ENCODE results near the gene PIK3CB.
A peak's percentile ranks its signal among the peaks of the same experiment; 100 is the strongest.

PIK3CB gene

DNA sequence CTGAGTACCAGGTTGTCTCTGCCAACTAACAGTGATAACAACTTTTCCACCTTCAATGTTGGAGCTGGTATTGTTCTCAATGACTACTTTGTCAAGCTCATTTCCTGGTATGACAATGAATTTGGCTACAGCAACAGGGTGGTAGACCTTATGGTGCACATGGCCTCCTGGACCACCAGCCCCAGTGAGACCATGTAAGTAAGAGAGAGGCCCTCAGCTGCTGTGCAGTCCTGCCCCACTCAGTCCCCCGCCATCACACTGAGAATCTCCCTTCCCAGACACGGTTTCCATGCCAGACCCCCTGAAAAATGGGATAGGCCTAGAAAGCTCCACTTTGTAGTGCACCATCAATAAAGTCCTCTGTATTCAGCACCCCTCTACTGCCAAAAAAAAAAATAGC lies 56.1 kb downstream of the PIK3CB start:
- peaks cover 3% of the 10 kb centered on the region for H3K9me3 Mint-ChIP-seq
- H3K4me1 Mint-ChIP-seq = peaks cover 24% of the 10 kb centered on the region
- TF ChIP-seq, protein P1, sequence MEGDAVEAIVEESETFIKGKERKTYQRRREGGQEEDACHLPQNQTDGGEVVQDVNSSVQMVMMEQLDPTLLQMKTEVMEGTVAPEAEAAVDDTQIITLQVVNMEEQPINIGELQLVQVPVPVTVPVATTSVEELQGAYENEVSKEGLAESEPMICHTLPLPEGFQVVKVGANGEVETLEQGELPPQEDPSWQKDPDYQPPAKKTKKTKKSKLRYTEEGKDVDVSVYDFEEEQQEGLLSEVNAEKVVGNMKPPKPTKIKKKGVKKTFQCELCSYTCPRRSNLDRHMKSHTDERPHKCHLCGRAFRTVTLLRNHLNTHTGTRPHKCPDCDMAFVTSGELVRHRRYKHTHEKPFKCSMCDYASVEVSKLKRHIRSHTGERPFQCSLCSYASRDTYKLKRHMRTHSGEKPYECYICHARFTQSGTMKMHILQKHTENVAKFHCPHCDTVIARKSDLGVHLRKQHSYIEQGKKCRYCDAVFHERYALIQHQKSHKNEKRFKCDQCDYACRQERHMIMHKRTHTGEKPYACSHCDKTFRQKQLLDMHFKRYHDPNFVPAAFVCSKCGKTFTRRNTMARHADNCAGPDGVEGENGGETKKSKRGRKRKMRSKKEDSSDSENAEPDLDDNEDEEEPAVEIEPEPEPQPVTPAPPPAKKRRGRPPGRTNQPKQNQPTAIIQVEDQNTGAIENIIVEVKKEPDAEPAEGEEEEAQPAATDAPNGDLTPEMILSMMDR (IDR thresholded peaks at IDR 0.05; ENCODE audit: unreplicated experiment in 3 of 3) = no peak
- H3K27me3 Mint-ChIP-seq (ENCODE audit: low read depth) = no peaks in the 10 kb centered on the region
- no peak overlapping the region for H3K4me3 Mint-ChIP-seq
- H3K36me3 Mint-ChIP-seq (ENCODE audit: low read depth) = peaks cover 6% of the 10 kb centered on the region
- no peak overlapping the region for H3K27ac Mint-ChIP-seq

DNA sequence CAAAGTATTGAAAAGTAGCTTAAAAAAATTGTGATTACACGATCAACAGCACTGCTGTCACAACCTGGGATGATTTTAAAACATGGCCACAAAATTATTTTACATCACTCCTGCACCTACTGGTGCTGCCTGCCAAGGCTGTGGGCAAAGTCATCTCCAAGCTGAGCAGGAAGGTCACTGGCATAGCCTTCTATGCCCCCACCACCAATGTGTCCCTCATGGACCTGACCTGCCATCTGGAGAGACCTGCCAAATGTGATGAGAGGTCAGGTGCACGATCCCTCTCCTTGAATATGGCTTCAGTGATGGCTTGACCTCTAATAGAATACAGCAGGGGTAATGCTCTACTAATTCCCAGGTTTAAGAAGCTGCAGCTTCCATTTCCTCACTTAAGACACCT lies 57.8 kb downstream of the PIK3CB start:
- TF ChIP-seq, protein P1 (IDR thresholded peaks at IDR 0.05; ENCODE audit: unreplicated experiment in 3 of 3) = no peak
- Mint-ChIP-seq H3K9me3 (no peaks in the 10 kb centered on the region), H3K4me1 (peaks cover 27% of the 10 kb centered on the region)

DNA sequence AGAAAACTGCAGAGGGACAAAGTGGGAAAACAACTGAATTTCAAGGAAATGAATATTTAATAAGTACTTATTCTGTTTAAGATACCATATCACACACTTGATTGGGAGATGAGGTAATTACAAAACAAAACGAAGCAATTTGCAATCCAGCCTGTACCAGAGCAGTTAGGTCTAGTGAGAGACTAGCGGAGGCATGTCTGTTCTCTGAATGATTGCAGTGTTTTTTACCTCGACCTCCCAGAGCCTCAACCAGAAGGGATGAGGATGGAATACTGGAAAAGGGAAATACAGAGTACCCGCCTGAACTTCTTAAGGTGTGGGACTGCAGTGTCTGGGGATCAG lies 59.5 kb downstream of the PIK3CB start:
- Mint-ChIP-seq H3K27me3 (ENCODE audit: low read depth) (no peaks in the 10 kb centered on the region), H3K27ac (peak overlapping the region; percentile 85 to 96 (median 92)), H3K36me3 (ENCODE audit: low read depth) (peaks cover 4% of the 10 kb centered on the region), H3K4me3 (peak overlapping the region in 2 of 3 experiments; percentile 4 to 6), H3K4me1 (peaks cover 27% of the 10 kb centered on the region), H3K9me3 (no peaks in the 10 kb centered on the region)
- TF ChIP-seq, protein P1 (IDR thresholded peaks at IDR 0.05; ENCODE audit: unreplicated experiment in 3 of 3) = no peak

More for the DNA sequence above, 57.8 kb downstream of the PIK3CB start:
- Mint-ChIP-seq H3K27me3 (ENCODE audit: low read depth) (no peaks in the 10 kb centered on the region), H3K4me3 (no peak overlapping the region), H3K27ac (peak overlapping the region; percentile 52 to 56 (median 53)), H3K36me3 (ENCODE audit: low read depth) (peaks cover 4% of the 10 kb centered on the region)

DNA sequence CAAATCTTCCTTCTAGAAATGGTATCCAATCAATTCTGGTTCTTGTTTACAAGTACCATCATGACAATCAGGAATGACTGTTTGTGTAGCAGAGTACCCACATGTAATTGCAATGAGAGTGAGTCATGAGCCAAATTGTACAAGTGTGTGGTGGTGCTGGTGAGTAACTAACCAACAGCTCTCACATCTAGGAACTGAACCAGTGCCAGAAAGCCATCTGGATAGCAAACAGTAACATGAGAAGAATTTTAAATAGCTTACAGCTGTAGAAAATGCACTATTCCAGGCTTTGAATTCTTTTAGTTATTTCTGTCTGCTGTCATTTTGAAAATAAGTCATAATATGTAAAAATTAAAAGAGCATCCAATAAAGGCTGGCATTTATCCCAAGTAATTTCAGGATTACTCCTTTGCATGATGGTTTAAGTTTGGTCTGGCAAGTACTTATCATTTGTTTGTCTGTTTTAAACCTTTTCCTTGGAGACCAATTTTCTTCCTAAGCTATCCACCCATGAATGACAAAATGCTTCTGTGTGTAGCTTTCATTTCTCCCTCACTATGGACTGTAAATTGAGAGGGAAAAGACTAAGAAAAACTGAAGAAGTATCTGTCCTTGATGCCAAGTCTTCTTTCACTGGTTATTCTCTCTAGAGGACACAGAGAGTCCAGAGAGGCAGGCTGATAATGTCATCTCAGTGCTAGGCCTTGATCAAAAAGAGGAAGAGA lies 60.0 kb downstream of the PIK3CB start:
- Mint-ChIP-seq H3K36me3 (ENCODE audit: low read depth) (peaks cover 4% of the 10 kb centered on the region), H3K4me3 (peak overlapping the region in 2 of 3 experiments; percentile 4 to 6), H3K4me1 (peaks cover 32% of the 10 kb centered on the region), H3K9me3 (no peaks in the 10 kb centered on the region), H3K27ac (peak overlapping the region; percentile 85 to 96 (median 92)), H3K27me3 (ENCODE audit: low read depth) (no peaks in the 10 kb centered on the region)
- TF ChIP-seq, protein P1 (IDR thresholded peaks at IDR 0.05; ENCODE audit: unreplicated experiment in 3 of 3) = no peak

DNA sequence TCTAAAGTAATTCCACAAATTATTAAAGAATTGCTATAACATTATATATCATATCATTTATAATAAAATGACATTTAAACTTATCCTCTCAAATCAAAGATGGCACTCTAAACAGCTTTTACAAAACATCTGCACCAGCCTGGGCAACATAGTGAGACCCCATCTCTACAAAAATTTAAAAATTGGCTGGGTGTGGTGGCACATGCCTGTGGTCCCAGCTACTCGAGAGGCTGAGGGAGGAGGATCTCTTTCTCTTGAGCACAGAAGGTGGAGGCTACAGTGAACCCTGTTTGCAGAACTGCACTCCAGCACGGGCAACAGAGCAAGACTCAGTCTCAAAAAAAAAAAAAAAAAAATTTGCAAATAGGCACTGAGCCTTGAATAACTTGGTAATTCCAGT lies 63.1 kb downstream of the PIK3CB start:
- Mint-ChIP-seq H3K4me3 (no peak overlapping the region), H3K36me3 (ENCODE audit: low read depth) (peaks cover 11% of the 10 kb centered on the region)
- TF ChIP-seq, protein P1 (IDR thresholded peaks at IDR 0.05; ENCODE audit: unreplicated experiment in 3 of 3) = no peak

DNA sequence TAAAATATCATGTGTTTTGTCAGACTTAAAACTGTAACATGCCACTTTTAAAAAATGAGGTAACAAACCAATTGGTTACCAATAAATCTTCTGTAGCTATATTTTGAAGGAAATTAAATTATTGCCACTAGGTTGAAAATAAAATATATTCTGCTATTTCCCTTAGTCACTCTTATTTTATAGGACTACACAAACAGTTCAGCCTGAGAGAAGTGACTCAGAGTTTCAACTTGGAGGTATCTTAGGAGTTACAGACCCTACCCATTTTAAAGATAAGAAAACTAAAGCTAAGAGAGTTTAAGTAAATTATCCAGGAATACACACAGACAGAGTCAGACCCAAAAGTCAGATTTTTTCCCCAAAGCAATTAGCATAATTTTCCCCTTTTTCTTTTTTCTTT lies 65.1 kb downstream of the PIK3CB start:
- no peak overlapping the region for H3K27ac Mint-ChIP-seq
- TF ChIP-seq, protein P1 (IDR thresholded peaks at IDR 0.05; ENCODE audit: unreplicated experiment in 3 of 3) = no peak
- H3K4me3 Mint-ChIP-seq = no peak overlapping the region

More for the DNA sequence above, 63.1 kb downstream of the PIK3CB start:
- Mint-ChIP-seq H3K27me3 (ENCODE audit: low read depth) (no peaks in the 10 kb centered on the region), H3K4me1 (peaks cover 38% of the 10 kb centered on the region), H3K27ac (no peak overlapping the region), H3K9me3 (no peaks in the 10 kb centered on the region)

More for the DNA sequence above, 65.1 kb downstream of the PIK3CB start:
- Mint-ChIP-seq H3K9me3 (no peaks in the 10 kb centered on the region), H3K4me1 (peaks cover 32% of the 10 kb centered on the region), H3K36me3 (ENCODE audit: low read depth) (peaks cover 14% of the 10 kb centered on the region), H3K27me3 (ENCODE audit: low read depth) (no peaks in the 10 kb centered on the region)

Measured in nephron (organoid).